Measurements from ENCODE around the gene RFX7.
A peak's percentile ranks its signal among the peaks of the same experiment; 100 is the strongest.
"Not testable (repeated sequence)": the region's sequence is repeated elsewhere in the genome, so short reads cannot be mapped to it uniquely, and the experiment has no call there.

The RFX7 gene

GRCh38 chr15:56243163-56244037, at the start of gene RFX7:
Gene RFX7 (minus strand): TSS chr15:56243879. CDS start chr15:56243285, 594 bp downstream.
- peak; percentile 66 for DNase-seq

- DNase-seq = no peak
These were observed 49.1 kb upstream of the RFX7 start for GRCh38 chr15:56292546-56293316.

- DNase-seq = no peak
These were observed 48.1 kb upstream of the RFX7 start for GRCh38 chr15:56291741-56292140.

GRCh38 chr15:56286213-56286612, 42.5 kb upstream of the RFX7 start:
- DNase-seq = no peak

GRCh38 chr15:56281145-56281544, 37.5 kb upstream of the RFX7 start:
- no peak for DNase-seq

GRCh38 chr15:56273724-56274123, 30.0 kb upstream of the RFX7 start:
- DNase-seq = no peak

- DNase-seq = no peak
These were observed 28.8 kb upstream of the RFX7 start for GRCh38 chr15:56272454-56272853.

- not testable (repeated sequence) for DNase-seq
These were observed 22.8 kb upstream of the RFX7 start for GRCh38 chr15:56266465-56266864.

- DNase-seq = no peak
These were observed 18.3 kb upstream of the RFX7 start for GRCh38 chr15:56261854-56262509.

GRCh38 chr15:56257306-56257705, 13.6 kb upstream of the RFX7 start:
- DNase-seq = not testable (repeated sequence)

GRCh38 chr15:56254265-56254664, 10.6 kb upstream of the RFX7 start:
- DNase-seq = no peak

GRCh38 chr15:56252386-56252785, 8.7 kb upstream of the RFX7 start:
- DNase-seq = no peak

- DNase-seq = no peak
These were observed 7.8 kb upstream of the RFX7 start for GRCh38 chr15:56251315-56252095.

- DNase-seq = no peak
These were observed 6.9 kb upstream of the RFX7 start for GRCh38 chr15:56250626-56251025.

GRCh38 chr15:56249092-56249491, 5.4 kb upstream of the RFX7 start:
- DNase-seq = peak; percentile 11

GRCh38 chr15:56248311-56248992, 4.8 kb upstream of the RFX7 start:
- no peak for DNase-seq

- DNase-seq = no peak
These were observed 3.6 kb upstream of the RFX7 start for GRCh38 chr15:56247266-56247665.

- peak; percentile 87 for DNase-seq
These were observed 2.5 kb upstream of the RFX7 start for GRCh38 chr15:56245871-56246814.

- peak; percentile 49 for DNase-seq
These were observed 1.3 kb upstream of the RFX7 start for GRCh38 chr15:56244811-56245576.
